HepG2 (cell line): ENCODE measurements around the gene PSMD12. TPM values are rescaled to one million over a fixed set of nuclear protein-coding genes. Genes with fewer than 3 reads are reported as not detected.

ENCODE experiments used
- ATF7 ChIP-seq, 2 experiments: fragments of 450-650 bp in 1 of 2; sonication (generic) in 1 of 2; formaldehyde crosslinking in 1 of 2; IDR thresholded peaks; 2 replicates each; pipeline versions ENCODE4 v1.4.0 to v1.6.1; 2016 to 2020; ENCODE audit warnings: antibody characterized with exemption in 1 of 2, mild to moderate bottlenecking in 1 of 2, missing genetic modification reagents in 1 of 2
- BCL6 ChIP-seq: IDR thresholded peaks from 2 replicates; pipeline ENCODE4 v1.6.1; 2016; ENCODE audit warnings: missing genetic modification reagents, missing compliant biosample characterization
- GPN1 ChIP-seq: sonication (generic); formaldehyde crosslinking; IDR thresholded peaks from 2 replicates; pipeline ENCODE4 v1.5.1; 2020; ENCODE audit warnings: missing genetic modification reagents, borderline replicate concordance
- HNF4G ChIP-seq, 2 experiments: sonication (generic) in 1 of 2; formaldehyde crosslinking in 1 of 2; IDR thresholded peaks; 2 replicates each; pipeline versions ENCODE4 v1.4.0 to v1.6.1; 2011 to 2020; ENCODE audit warnings: borderline replicate concordance in 2 of 2, low read depth in 2 of 2, mild to moderate bottlenecking in 2 of 2, low read length in 1 of 2, missing genetic modification reagents in 1 of 2, moderate library complexity in 1 of 2
- HOXA3 ChIP-seq: sonication (generic); formaldehyde crosslinking; IDR thresholded peaks from 2 replicates; pipeline ENCODE4 v1.5.0; 2020; ENCODE audit warnings: missing genetic modification reagents
- HOXA5 ChIP-seq: sonication (generic); formaldehyde crosslinking; IDR thresholded peaks from 2 replicates; pipeline ENCODE4 v1.4.0; 2020; ENCODE audit warnings: missing genetic modification reagents
- KLF16 ChIP-seq, 2 experiments: sonication (generic) in 1 of 2; formaldehyde crosslinking in 1 of 2; IDR thresholded peaks; 2 replicates each; pipeline versions ENCODE4 v1.6.1 to v1.8.0; 2016 to 2023; ENCODE audit warnings: missing genetic modification reagents in 2 of 2, missing compliant biosample characterization in 1 of 2
- MAZ ChIP-seq, 2 experiments: sonication (generic) in 1 of 2; formaldehyde crosslinking in 1 of 2; IDR thresholded peaks; 2 replicates each; pipeline versions ENCODE4 v1.5.0 to v1.6.1; 2012 to 2020; ENCODE audit warnings: low read depth in 2 of 2, mild to moderate bottlenecking in 2 of 2, borderline replicate concordance in 1 of 2, improper control_type of control experiment in 1 of 2, low read length in 1 of 2, missing genetic modification reagents in 1 of 2, moderate library complexity in 1 of 2
- MTF1 ChIP-seq: sonication (generic); formaldehyde crosslinking; IDR thresholded peaks from 2 replicates; pipeline ENCODE4 v1.5.0; 2020; ENCODE audit warnings: missing genetic modification reagents
- SIN3B ChIP-seq: fragments of 150-350 bp; IDR thresholded peaks from 2 replicates; pipeline ENCODE4 v1.6.1; 2014; ENCODE audit warnings: low read length
- ZFP90 ChIP-seq: sonication (generic); formaldehyde crosslinking; IDR thresholded peaks from 2 replicates; pipeline ENCODE4 v1.8.0; 2022; ENCODE audit warnings: missing genetic modification reagents, mild to moderate bottlenecking, inconsistent platforms, borderline replicate concordance
- ZNF12 ChIP-seq: sonication (generic); formaldehyde crosslinking; IDR thresholded peaks from 2 replicates; pipeline ENCODE4 v1.5.0; 2020; ENCODE audit warnings: missing genetic modification reagents
- ZNF230 ChIP-seq: sonication (generic); formaldehyde crosslinking; IDR thresholded peaks from 2 replicates; pipeline ENCODE4 v1.4.0; 2020; ENCODE audit warnings: mild to moderate bottlenecking, missing genetic modification reagents
- ZNF33B ChIP-seq: sonication (generic); formaldehyde crosslinking; IDR thresholded peaks from 2 replicates; pipeline ENCODE4 v1.5.1; 2020; ENCODE audit warnings: mild to moderate bottlenecking, missing genetic modification reagents
- ZNF747 ChIP-seq: sonication (generic); formaldehyde crosslinking; IDR thresholded peaks from 2 replicates; pipeline ENCODE4 v1.8.1; 2023; ENCODE audit warnings: missing genetic modification reagents, mild to moderate bottlenecking, borderline replicate concordance
- ZNF776 ChIP-seq: sonication (generic); formaldehyde crosslinking; IDR thresholded peaks from 2 replicates; pipeline ENCODE4 v1.4.0; 2020; ENCODE audit warnings: mild to moderate bottlenecking, missing genetic modification reagents
- ZSCAN25 ChIP-seq: sonication (generic); formaldehyde crosslinking; IDR thresholded peaks from 2 replicates; pipeline ENCODE4 v1.8.0; 2022; ENCODE audit warnings: mild to moderate bottlenecking, missing genetic modification reagents
- polyA plus RNA-seq, 8 experiments: library from polyadenylated mRNA; depleted of rRNA in 3 of 8; stranded (reverse) in 7 of 8; unstranded in 1 of 8; fragments of >200 nt; fragmentation: Illumina TruSeq in 4 of 8; extraction: Trizol in 4 of 8; gene quantifications; 2 replicates each; pipeline versions ENCODE4 v1.2.1 to v1.2.3, GENCODE V29; 2011 to 2016; ENCODE audit warnings: low read depth in 4 of 8, missing spikeins in 1 of 8, mixed read lengths in 1 of 8; ENCODE audit not compliant: insufficient read depth in 1 of 8
- total RNA-seq, 5 experiments: library from RNA; depleted of rRNA; stranded (reverse); fragments of >200 nt; fragmentation: Illumina TruSeq; extraction: Trizol; gene quantifications; 2 replicates each; pipeline ENCODE4 v1.2.3, GENCODE V29; 2016; ENCODE audit warnings: low read depth in 1 of 5
- TF ChIP-seq, protein P1 (sequence below): sonication (generic); formaldehyde crosslinking; IDR thresholded peaks from 2 replicates; pipeline ENCODE4 v1.4.0; 2020; ENCODE audit warnings: missing genetic modification reagents
- TF ChIP-seq, protein P2 (sequence below): sonication (generic); formaldehyde crosslinking; IDR thresholded peaks from 2 replicates; pipeline ENCODE4 v1.4.0; 2020; ENCODE audit warnings: mild to moderate bottlenecking, missing genetic modification reagents
- TF ChIP-seq, protein P3 (sequence below): sonication (generic); formaldehyde crosslinking; IDR thresholded peaks from 2 replicates; pipeline ENCODE4 v1.4.0; 2020; ENCODE audit warnings: missing genetic modification reagents, borderline replicate concordance
- TF ChIP-seq, protein P4 (sequence below): sonication (generic); formaldehyde crosslinking; conservative IDR thresholded peaks from 2 replicates; pipeline ENCODE4 v1.4.0; 2020; ENCODE audit warnings: missing genetic modification reagents

The PSMD12 gene
- total and polyA plus RNA-seq, 2 of the 13 experiments (the other 11 are each of a cell fraction or from before 2014, with no cell fraction given): 27.4 to 71.7 TPM

DNA sequence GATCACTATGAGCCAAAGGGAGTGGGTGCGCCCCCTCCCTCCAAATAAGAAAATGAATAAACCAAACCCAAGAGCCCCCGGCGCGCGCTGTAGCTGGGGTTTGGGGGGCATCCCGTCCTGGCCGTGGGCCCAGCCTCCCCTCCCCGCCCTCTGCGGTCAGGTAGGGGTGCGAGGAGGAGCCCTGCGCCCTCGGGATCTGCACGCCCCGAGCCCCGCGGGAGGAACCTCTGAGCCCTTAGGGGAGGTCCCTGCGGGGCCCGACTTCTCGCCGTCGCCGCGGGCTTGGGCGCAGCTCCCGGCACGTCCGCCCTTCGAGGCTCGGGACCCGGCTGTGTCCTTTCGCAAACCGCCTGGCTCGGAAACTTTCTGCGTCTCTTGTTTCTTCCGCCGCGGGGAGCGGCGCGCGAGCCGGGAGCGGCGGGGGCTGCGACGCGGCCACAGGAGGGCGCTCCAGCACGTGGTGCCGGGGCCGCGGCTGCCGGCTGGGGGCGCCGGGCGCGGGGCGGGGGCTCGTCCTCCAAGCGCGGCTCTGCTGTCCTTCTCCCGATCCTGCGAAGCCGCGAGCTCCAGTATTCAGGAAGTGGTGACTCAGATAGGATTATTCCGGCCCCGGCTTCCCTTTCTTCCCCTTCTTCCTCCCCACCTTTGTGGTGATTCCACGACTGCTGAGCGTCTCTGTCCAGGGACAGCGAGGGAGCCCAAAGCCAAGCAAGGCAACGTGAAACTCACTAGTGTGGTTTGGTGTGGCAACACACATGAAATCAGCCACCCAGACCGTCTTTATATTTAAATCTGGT lies 12.3 kb upstream of the PSMD12 start (continued):
- TF ChIP-seq MTF1 (CRISPR knock-in tag) (peak; percentile 64; the same call in 1 of the 2 replicates), ZNF12 (CRISPR knock-in tag) (peak; percentile 17; the same call in 1 of the 2 replicates), KLF16 (CRISPR knock-in tag; IDR thresholded peaks at IDR 0.05) (peak in 1 of 2 experiments; percentile 10; a peak in 1 of 4 replicates), GPN1 (CRISPR knock-in tag) (no peak), ATF7 (IDR thresholded peaks at IDR 0.05) (no peak), ATF7 (CRISPR knock-in tag; IDR thresholded peaks at IDR 0.05) (no peak), MAZ (IDR thresholded peaks at IDR 0.05; ENCODE audit: borderline replicate concordance, low read depth, low read length) (peak; percentile 89), MAZ (CRISPR knock-in tag; IDR thresholded peaks at IDR 0.05; ENCODE audit: low read depth) (peak; percentile 96), ZNF776 (CRISPR knock-in tag) (0 out of 2 replicates have a peak, but pooled peaks have one; percentile 41), ZNF230 (CRISPR knock-in tag) (0 out of 2 replicates have a peak, but pooled peaks have one; percentile 70), HOXA3 (CRISPR knock-in tag) (peak; percentile 83), HOXA5 (CRISPR knock-in tag) (0 out of 2 replicates have a peak, but pooled peaks have one; percentile 66), BCL6 (peak; percentile 1; the same call in 1 of the 2 replicates), ZSCAN25 (peak; percentile 86), SIN3B (no peak), HNF4G (IDR thresholded peaks at IDR 0.05; ENCODE audit: borderline replicate concordance, low read depth, low read length) (no peak), HNF4G (CRISPR knock-in tag; IDR thresholded peaks at IDR 0.05; ENCODE audit: borderline replicate concordance, low read depth) (no peak), ZFP90 (CRISPR knock-in tag) (0 out of 2 replicates have a peak, but pooled peaks have one; percentile 33), ZNF33B (0 out of 2 replicates have a peak, but pooled peaks have one; percentile 21), ZNF747 (CRISPR knock-in tag) (no peak)
- TF ChIP-seq, protein P1, sequence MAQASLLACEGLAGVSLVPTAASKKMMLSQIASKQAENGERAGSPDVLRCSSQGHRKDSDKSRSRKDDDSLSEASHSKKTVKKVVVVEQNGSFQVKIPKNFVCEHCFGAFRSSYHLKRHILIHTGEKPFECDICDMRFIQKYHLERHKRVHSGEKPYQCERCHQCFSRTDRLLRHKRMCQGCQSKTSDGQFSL: no peak
- TF ChIP-seq, protein P2, sequence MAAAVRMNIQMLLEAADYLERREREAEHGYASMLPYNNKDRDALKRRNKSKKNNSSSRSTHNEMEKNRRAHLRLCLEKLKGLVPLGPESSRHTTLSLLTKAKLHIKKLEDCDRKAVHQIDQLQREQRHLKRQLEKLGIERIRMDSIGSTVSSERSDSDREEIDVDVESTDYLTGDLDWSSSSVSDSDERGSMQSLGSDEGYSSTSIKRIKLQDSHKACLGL (CRISPR knock-in tag): peak; percentile 85
- TF ChIP-seq, protein P3, sequence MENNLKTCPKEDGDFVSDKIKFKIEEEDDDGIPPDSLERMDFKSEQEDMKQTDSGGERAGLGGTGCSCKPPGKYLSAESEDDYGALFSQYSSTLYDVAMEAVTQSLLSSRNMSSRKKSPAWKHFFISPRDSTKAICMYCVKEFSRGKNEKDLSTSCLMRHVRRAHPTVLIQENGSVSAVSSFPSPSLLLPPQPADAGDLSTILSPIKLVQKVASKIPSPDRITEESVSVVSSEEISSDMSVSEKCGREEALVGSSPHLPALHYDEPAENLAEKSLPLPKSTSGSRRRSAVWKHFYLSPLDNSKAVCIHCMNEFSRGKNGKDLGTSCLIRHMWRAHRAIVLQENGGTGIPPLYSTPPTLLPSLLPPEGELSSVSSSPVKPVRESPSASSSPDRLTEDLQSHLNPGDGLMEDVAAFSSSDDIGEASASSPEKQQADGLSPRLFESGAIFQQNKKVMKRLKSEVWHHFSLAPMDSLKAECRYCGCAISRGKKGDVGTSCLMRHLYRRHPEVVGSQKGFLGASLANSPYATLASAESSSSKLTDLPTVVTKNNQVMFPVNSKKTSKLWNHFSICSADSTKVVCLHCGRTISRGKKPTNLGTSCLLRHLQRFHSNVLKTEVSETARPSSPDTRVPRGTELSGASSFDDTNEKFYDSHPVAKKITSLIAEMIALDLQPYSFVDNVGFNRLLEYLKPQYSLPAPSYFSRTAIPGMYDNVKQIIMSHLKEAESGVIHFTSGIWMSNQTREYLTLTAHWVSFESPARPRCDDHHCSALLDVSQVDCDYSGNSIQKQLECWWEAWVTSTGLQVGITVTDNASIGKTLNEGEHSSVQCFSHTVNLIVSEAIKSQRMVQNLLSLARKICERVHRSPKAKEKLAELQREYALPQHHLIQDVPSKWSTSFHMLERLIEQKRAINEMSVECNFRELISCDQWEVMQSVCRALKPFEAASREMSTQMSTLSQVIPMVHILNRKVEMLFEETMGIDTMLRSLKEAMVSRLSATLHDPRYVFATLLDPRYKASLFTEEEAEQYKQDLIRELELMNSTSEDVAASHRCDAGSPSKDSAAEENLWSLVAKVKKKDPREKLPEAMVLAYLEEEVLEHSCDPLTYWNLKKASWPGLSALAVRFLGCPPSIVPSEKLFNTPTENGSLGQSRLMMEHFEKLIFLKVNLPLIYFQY (CRISPR knock-in tag): no peak
- TF ChIP-seq, protein P4, sequence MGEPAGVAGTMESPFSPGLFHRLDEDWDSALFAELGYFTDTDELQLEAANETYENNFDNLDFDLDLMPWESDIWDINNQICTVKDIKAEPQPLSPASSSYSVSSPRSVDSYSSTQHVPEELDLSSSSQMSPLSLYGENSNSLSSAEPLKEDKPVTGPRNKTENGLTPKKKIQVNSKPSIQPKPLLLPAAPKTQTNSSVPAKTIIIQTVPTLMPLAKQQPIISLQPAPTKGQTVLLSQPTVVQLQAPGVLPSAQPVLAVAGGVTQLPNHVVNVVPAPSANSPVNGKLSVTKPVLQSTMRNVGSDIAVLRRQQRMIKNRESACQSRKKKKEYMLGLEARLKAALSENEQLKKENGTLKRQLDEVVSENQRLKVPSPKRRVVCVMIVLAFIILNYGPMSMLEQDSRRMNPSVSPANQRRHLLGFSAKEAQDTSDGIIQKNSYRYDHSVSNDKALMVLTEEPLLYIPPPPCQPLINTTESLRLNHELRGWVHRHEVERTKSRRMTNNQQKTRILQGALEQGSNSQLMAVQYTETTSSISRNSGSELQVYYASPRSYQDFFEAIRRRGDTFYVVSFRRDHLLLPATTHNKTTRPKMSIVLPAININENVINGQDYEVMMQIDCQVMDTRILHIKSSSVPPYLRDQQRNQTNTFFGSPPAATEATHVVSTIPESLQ (CRISPR knock-in tag): no peak
